GM18499 (cell line): ENCODE measurements around the gene NAT14.

Experiments used
- ATAC-seq: cut with Tn5 transposase; IDR thresholded peaks from one replicate; pipeline ENCODE4 v1.9.1; 2021; ENCODE audit warnings: moderate number of reproducible peaks; ENCODE audit not compliant: insufficient read depth, unreplicated experiment

The NAT14 gene

GRCh38 chr19:55467236-55468053, 17.5 kb upstream of the NAT14 start:
- ATAC-seq, result no peak

- ATAC-seq, result no peak
These were observed 17.0 kb upstream of the NAT14 start for GRCh38 chr19:55468054-55468393.

DNA sequence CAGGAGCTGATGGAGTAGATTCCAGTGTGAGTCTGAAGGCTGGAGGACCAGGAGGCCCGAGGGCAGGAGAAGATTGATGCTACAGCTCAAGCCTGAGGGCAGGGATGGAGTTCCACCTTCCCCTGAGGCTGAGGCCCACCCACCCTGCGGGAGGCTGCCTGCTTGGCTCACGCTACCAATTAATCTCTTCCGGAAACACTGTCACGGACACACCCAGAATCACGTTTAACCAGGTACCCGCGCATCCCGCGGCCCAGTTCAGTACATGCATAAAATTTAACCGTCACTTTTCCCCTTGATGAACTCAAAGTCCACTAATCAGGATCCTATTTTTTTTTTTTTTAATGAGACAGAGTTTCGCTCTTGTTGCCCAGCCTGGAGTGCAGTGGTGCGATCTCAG, 13.7 kb upstream of the NAT14 start:
- no peak for ATAC-seq

GRCh38 chr19:55472463-55472862, 12.5 kb upstream of the NAT14 start:
- ATAC-seq, result no peak

DNA sequence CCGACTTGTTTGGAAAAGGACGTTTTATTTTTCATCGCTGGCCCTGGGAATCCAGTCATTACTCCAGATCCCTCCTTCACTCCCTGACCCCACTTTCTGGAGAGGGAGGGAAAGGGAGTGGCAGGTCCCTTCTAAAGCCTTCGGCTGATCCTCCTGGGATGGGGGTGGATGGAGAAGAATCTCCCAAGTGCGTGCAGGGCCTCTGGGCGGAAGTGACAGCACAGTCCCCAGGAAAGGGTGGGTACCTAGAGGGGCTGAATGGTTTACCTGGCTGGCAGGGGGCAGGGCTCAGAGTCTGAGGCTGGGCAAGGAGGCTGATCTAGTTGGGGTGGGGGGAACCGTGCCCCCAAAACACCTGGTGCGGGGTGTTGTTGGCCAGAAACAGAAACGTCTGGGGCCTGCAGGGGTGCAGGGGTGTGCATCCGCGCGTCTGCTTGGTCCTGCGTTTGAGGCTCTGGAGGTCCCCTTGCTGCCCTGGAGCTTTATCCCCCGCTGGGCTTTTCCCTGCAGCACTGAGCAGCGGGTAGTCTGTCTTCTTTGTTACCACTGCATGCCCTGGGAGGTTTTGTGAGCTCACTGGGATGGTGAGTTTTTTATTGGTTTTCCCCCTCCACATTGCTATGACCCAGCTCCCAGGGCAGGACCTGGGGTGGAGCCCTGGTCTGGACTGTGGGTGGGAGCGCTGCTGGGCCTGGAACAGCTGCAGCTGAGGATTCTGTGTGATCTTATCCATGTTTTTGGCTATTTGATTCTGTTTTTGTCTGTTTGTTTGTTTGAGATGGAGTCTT, 11.6 kb upstream of the NAT14 start:
- ATAC-seq, result no peak

DNA sequence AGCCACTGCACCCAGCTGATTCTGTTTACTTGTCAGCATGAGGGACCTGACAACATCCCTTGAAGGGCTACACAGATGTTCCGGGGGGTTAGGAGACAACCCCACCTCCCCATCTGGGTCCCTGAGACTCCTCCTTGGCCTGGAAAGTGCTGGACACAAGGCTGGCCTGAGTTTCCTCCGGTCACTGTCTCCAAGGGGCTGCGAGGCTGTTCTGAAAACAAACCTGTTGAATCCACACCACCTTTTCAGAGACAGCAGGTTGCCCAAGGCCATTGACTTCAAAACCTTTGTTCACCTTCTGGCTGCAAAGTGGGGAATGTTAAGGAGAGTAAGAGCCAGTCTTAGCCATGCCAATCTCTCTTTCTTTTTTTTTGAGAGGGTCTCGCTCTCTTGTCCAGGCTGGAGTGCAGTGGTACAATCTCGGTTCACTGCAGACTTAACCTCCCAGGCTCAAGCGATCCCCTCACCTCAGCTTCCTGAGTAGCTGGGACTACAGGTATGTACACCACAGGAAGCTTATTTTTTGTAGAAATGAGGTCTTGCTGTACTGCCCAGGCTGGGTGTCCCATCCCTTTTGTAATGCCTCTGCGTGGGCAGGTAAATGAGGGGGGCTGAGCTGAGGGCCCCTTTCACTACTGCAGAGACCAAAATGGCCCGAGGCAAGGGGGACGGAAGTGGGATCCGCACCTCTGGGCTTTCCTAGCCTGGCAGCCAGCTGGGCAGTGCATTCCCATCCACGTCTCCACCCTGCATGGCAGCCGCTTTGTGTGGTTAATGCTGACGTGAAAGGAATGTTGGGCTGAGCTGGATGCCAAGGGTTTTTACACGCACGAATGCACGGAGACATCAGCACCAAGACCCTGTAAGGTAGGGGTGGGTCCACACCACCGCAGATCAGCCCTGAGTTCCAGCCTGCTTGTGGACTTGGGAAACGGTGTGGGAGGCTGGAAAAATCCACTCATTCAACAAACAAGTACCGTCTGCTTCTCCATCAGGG, 10.4 kb upstream of the NAT14 start:
- ATAC-seq, result no peak

- ATAC-seq, result peak; percentile 76
These were observed 8.8 kb upstream of the NAT14 start, which contains the start of gene ZNF628 for GRCh38 chr19:55476100-55476775. Gene ZNF628 (plus strand): TSS chr19:55476617. CDS start chr19:55479911, 3,294 bp downstream.

- no peak for ATAC-seq
These were observed 7.1 kb upstream of the NAT14 start for GRCh38 chr19:55477905-55478304.

GRCh38 chr19:55478364-55478763, 6.6 kb upstream of the NAT14 start:
- no peak for ATAC-seq

DNA sequence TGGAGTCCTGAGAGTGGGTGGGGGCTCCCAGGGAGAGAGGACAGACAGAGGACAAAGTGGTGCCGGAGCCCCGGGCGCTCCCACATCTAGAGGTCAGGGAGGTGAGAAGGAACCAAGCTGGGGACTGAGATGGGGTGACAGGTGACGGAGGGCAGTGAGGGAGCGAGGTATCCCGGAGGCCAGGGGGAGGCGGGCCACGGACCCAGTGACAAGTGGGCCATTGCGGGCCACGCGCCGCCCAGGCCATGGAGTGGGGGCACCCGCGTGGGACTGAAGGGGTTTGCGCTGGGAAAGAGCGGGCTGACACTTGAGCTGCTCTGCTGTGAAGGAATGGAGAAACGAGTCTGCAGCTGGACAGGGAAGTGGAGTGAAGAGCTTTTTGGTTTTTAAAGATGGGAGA, 5.9 kb upstream of the NAT14 start:
- no peak for ATAC-seq

- ATAC-seq, result no peak
These were observed 5.3 kb upstream of the NAT14 start for GRCh38 chr19:55479451-55480230.

- ATAC-seq, result no peak
These were observed 3.7 kb upstream of the NAT14 start for GRCh38 chr19:55481148-55481793.

DNA sequence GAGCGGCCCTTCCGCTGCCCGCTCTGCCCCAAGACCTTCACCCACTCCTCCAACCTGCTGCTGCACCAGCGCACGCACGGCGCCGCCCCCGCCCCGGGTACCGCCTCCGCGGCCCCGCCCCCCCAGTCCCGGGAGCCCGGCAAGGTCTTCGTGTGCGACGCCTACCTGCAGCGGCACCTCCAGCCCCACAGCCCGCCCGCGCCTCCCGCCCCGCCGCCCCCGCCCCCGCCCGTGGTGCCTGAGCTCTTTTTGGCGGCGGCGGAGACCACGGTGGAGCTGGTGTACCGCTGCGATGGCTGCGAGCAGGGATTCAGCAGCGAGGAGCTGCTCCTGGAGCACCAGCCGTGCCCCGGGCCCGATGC, 3.2 kb upstream of the NAT14 start:
- no peak for ATAC-seq

GRCh38 chr19:55482156-55482961, 2.6 kb upstream of the NAT14 start:
- ATAC-seq, result no peak

- ATAC-seq, result no peak
These were observed 1.9 kb upstream of the NAT14 start for GRCh38 chr19:55482967-55483705.

- ATAC-seq, result no peak
These were observed 1.0 kb upstream of the NAT14 start for GRCh38 chr19:55483706-55484592.
